Liver (tissue), 9 donors: Measurements from ENCODE around the gene CELF2. TPM values are rescaled to one million over a fixed set of nuclear protein-coding genes. Genes with fewer than 3 reads are reported as not detected.

Source experiments
- DNase-seq: peaks from one replicate; pipeline ENCODE4 v3.0.0-alpha.2; 2017; ENCODE audit warnings: low spot score
- H3K27ac ChIP-seq, 2 donors: one replicate each; pipeline ENCODE4 v1.7.0; 2013; ENCODE audit warnings: inconsistent platforms in 2 of 2, low read length in 2 of 2, control low read depth in 1 of 2, low read depth in 1 of 2, mild to moderate bottlenecking in 1 of 2
- H3K27me3 ChIP-seq, 4 donors: one replicate each; pipeline versions ENCODE4 v1.6.1 to v1.7.0; 2013; ENCODE audit warnings: low read length in 3 of 4, inconsistent platforms in 1 of 4, mild to moderate bottlenecking in 1 of 4, moderate library complexity in 1 of 4; ENCODE audit not compliant: control insufficient read depth in 4 of 4, insufficient read depth in 4 of 4
- H3K36me3 ChIP-seq, 4 donors: one replicate each; pipeline versions ENCODE4 v1.6.1 to v1.7.0; 2013; ENCODE audit warnings: low read length in 3 of 4, mild to moderate bottlenecking in 3 of 4, low read depth in 1 of 4, moderate library complexity in 1 of 4; ENCODE audit not compliant: control insufficient read depth in 4 of 4, insufficient read depth in 3 of 4
- H3K4me1 ChIP-seq, 4 donors: one replicate each; pipeline versions ENCODE4 v1.6.1 to v1.7.0; 2013; ENCODE audit warnings: low read length in 3 of 4, mild to moderate bottlenecking in 3 of 4, moderate library complexity in 1 of 4; ENCODE audit not compliant: control insufficient read depth in 4 of 4, insufficient read depth in 4 of 4
- H3K4me3 ChIP-seq, 3 donors: one replicate each; pipeline versions ENCODE4 v1.6.1 to v1.7.0; 2013; ENCODE audit warnings: low read length in 3 of 3, control low read depth in 1 of 3, low read depth in 1 of 3, mild to moderate bottlenecking in 1 of 3
- H3K9ac ChIP-seq, 2 donors: one replicate each; pipeline ENCODE4 v1.7.0; 2013; ENCODE audit warnings: low read length in 2 of 2, mild to moderate bottlenecking in 2 of 2, moderate library complexity in 2 of 2, control low read depth in 1 of 2, low read depth in 1 of 2
- H3K9me3 ChIP-seq, 4 donors: one replicate each; pipeline versions ENCODE4 v1.6.1 to v1.7.0; 2013; ENCODE audit warnings: low read length in 3 of 4; ENCODE audit not compliant: control insufficient read depth in 4 of 4
- ATF3 ChIP-seq: IDR thresholded peaks from 2 replicates; pipeline ENCODE4 v1.6.1; 2016; ENCODE audit warnings: antibody characterized with exemption
- EGR1 ChIP-seq, 2 donors: IDR thresholded peaks; 2 replicates each; pipeline ENCODE4 v1.6.1; 2016 to 2018; ENCODE audit warnings: antibody characterized with exemption in 2 of 2, low read depth in 2 of 2
- FOXA1 ChIP-seq: IDR thresholded peaks from 2 replicates; pipeline ENCODE4 v1.6.1; 2016; ENCODE audit warnings: antibody characterized with exemption
- FOXA2 ChIP-seq: IDR thresholded peaks from 2 replicates; pipeline ENCODE4 v1.6.1; 2016; ENCODE audit warnings: antibody characterized with exemption
- GABPA ChIP-seq, 2 donors: IDR thresholded peaks in 1 of 2; conservative IDR thresholded peaks in 1 of 2; 2 replicates each; pipeline ENCODE4 v1.6.1; 2016; ENCODE audit warnings: antibody characterized with exemption in 2 of 2, mild to moderate bottlenecking in 1 of 2, moderate library complexity in 1 of 2
- HNF4A ChIP-seq, 2 donors: conservative IDR thresholded peaks; 2 replicates each; pipeline ENCODE4 v1.6.1; 2016; ENCODE audit warnings: antibody characterized with exemption in 2 of 2, mild to moderate bottlenecking in 2 of 2
- HNF4G ChIP-seq: IDR thresholded peaks from 2 replicates; pipeline ENCODE4 v1.6.1; 2016; ENCODE audit warnings: antibody characterized with exemption
- JUND ChIP-seq, 2 donors: IDR thresholded peaks; 2 replicates each; pipeline ENCODE4 v1.6.1; 2016; ENCODE audit warnings: antibody characterized with exemption in 2 of 2
- NR2F2 ChIP-seq: IDR thresholded peaks from 2 replicates; pipeline ENCODE4 v1.6.1; 2016; ENCODE audit warnings: antibody characterized with exemption
- RAD21 ChIP-seq, 2 donors: IDR thresholded peaks; 2 replicates each; pipeline ENCODE4 v1.6.1; 2016; ENCODE audit warnings: antibody characterized with exemption in 2 of 2, mild to moderate bottlenecking in 2 of 2
- SP1 ChIP-seq: IDR thresholded peaks from 2 replicates; pipeline ENCODE4 v1.6.1; 2018; ENCODE audit warnings: antibody characterized with exemption, mild to moderate bottlenecking
- TAF1 ChIP-seq: conservative IDR thresholded peaks from 2 replicates; pipeline ENCODE4 v1.6.1; 2016; ENCODE audit warnings: antibody characterized with exemption, mild to moderate bottlenecking
- YY1 ChIP-seq: IDR thresholded peaks from 2 replicates; pipeline ENCODE4 v1.6.1; 2016; ENCODE audit warnings: antibody characterized with exemption, mild to moderate bottlenecking
- ZBTB33 ChIP-seq: IDR thresholded peaks from 2 replicates; pipeline ENCODE4 v1.6.1; 2016; ENCODE audit warnings: antibody characterized with exemption
- WGBS: extraction: QIAGEN DNeasy Blood & Tissue Kit; methylation state at CpG from one replicate; pipeline ENCODE4 v1.1.7; 2013; 5-methylcytosine and 5-hydroxymethylcytosine counted together
- polyA plus RNA-seq, 2 donors: library from polyadenylated mRNA; stranded (reverse) in 1 of 2; unstranded in 1 of 2; fragments of 200-250 nt in 1 of 2; fragments of >200 nt in 1 of 2; fragmentation: Nextera tagmentation in 1 of 2; extraction: Ambion mirVana in 1 of 2; gene quantifications; one replicate each; pipeline versions ENCODE4 v1.2.1 to v1.2.3, GENCODE V29; 2013 to 2015
- total RNA-seq, 2 donors: library from RNA; depleted of rRNA; stranded (reverse); fragments of >200 nt; gene quantifications; one replicate each; pipeline ENCODE4 v1.2.3, GENCODE V29; 2014
- TF ChIP-seq, protein P1 (sequence below): IDR thresholded peaks from 2 replicates; pipeline ENCODE4 v1.6.1; 2016; ENCODE audit warnings: antibody characterized with exemption
- TF ChIP-seq, protein P2 (sequence below): IDR thresholded peaks from 2 replicates; pipeline ENCODE4 v1.6.1; 2016; ENCODE audit warnings: antibody characterized with exemption, mild to moderate bottlenecking
- TF ChIP-seq, protein P3 (sequence below): fragments of 150-350 bp; IDR thresholded peaks from 2 replicates; pipeline ENCODE4 v1.5.1; 2017; ENCODE audit warnings: improper control_type of control experiment, low read depth, low read length; ENCODE audit not compliant: missing input control
- donor health status: healthy.
- donor health status: healthy.
- donor health status: healthy.
- donor health status: healthy.
- donor health status: healthy.

The CELF2 gene
- total and polyA plus RNA-seq, 4 donors: 1.4 to 8.5 (median 5.6) TPM

- Histone ChIP-seq H3K9me3 (no peaks in the 10 kb centered on the region), H3K4me1 (no peaks in the 10 kb centered on the region), H3K27me3 (peaks cover 0 to 6% (median 0%) of the 10 kb centered on the region in 4 donors), H3K27ac (no peak overlapping the region), H3K9ac (no peak overlapping the region), H3K4me3 (no peak overlapping the region), H3K36me3 (no peaks in the 10 kb centered on the region)
- 89% methylated on average over 12 of the region's 12 CpGs for WGBS
- no peak for TF ChIP-seq FOXA2
- TF ChIP-seq FOXA1: no peak
- no peak for TF ChIP-seq JUND (IDR thresholded peaks at IDR 0.05)
- TF ChIP-seq HNF4G: no peak
- no peak for TF ChIP-seq TAF1
- no peak for TF ChIP-seq ZBTB33
- TF ChIP-seq, protein P1, sequence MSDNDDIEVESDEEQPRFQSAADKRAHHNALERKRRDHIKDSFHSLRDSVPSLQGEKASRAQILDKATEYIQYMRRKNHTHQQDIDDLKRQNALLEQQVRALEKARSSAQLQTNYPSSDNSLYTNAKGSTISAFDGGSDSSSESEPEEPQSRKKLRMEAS: no peak
- TF ChIP-seq ATF3: no peak
- TF ChIP-seq, protein P2, sequence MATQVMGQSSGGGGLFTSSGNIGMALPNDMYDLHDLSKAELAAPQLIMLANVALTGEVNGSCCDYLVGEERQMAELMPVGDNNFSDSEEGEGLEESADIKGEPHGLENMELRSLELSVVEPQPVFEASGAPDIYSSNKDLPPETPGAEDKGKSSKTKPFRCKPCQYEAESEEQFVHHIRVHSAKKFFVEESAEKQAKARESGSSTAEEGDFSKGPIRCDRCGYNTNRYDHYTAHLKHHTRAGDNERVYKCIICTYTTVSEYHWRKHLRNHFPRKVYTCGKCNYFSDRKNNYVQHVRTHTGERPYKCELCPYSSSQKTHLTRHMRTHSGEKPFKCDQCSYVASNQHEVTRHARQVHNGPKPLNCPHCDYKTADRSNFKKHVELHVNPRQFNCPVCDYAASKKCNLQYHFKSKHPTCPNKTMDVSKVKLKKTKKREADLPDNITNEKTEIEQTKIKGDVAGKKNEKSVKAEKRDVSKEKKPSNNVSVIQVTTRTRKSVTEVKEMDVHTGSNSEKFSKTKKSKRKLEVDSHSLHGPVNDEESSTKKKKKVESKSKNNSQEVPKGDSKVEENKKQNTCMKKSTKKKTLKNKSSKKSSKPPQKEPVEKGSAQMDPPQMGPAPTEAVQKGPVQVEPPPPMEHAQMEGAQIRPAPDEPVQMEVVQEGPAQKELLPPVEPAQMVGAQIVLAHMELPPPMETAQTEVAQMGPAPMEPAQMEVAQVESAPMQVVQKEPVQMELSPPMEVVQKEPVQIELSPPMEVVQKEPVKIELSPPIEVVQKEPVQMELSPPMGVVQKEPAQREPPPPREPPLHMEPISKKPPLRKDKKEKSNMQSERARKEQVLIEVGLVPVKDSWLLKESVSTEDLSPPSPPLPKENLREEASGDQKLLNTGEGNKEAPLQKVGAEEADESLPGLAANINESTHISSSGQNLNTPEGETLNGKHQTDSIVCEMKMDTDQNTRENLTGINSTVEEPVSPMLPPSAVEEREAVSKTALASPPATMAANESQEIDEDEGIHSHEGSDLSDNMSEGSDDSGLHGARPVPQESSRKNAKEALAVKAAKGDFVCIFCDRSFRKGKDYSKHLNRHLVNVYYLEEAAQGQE: no peak
- no peak for TF ChIP-seq HNF4A (conservative IDR thresholded peaks at IDR 0.05)
- TF ChIP-seq EGR1 (IDR thresholded peaks at IDR 0.05; ENCODE audit: low read depth in 2 of 2): no peak
- TF ChIP-seq RAD21 (IDR thresholded peaks at IDR 0.05): no peak
- no peak for DNase-seq
Observed at GRCh38 chr10:11255156-11255555, 237.5 kb downstream of the CELF2 start.

DNA sequence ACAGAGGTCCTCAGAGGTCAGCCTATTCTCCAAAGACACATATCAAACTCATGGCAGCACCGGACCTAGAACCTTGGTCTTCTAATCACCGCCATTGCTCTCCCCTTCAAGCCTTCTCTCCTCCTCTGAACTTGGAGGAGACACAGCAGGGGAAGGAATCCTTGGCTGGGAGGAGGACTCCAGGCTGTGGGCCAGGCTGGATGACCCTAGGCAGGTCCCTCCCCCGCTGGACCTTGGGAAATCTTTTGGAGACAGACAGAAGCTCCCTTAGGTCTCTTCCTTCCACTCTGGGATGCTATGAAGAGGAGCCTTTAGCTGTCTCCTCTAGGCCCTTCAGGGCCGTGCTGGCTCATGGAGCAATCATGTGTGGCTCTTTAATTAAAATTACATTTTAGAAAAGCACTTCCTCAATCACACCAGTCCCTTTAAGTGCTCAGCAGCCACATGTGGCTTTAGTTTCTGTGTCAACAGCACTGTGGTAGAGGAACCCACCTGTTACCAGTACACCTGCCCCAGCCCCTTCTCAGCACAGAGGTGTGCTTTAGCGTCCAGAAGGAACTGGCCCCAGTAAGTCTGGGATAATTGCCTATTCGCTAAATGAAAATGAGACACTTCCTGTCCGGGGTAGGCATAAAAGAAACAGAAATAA is 238.2 kb downstream of the CELF2 start:
- TF ChIP-seq SP1 (no peak), YY1 (no peak), RAD21 (IDR thresholded peaks at IDR 0.05) (no peak), JUND (IDR thresholded peaks at IDR 0.05) (no peak), HNF4G (no peak), FOXA1 (no peak), NR2F2 (no peak), TAF1 (no peak), GABPA (IDR thresholded peaks at IDR 0.05 in 1 of 2, conservative IDR thresholded peaks at IDR 0.05 in 1 of 2) (no peak), HNF4A (conservative IDR thresholded peaks at IDR 0.05) (no peak), EGR1 (IDR thresholded peaks at IDR 0.05; ENCODE audit: low read depth in 2 of 2) (no peak)
- TF ChIP-seq, protein P2: no peak
- TF ChIP-seq, protein P1: no peak
- TF ChIP-seq, protein P3, sequence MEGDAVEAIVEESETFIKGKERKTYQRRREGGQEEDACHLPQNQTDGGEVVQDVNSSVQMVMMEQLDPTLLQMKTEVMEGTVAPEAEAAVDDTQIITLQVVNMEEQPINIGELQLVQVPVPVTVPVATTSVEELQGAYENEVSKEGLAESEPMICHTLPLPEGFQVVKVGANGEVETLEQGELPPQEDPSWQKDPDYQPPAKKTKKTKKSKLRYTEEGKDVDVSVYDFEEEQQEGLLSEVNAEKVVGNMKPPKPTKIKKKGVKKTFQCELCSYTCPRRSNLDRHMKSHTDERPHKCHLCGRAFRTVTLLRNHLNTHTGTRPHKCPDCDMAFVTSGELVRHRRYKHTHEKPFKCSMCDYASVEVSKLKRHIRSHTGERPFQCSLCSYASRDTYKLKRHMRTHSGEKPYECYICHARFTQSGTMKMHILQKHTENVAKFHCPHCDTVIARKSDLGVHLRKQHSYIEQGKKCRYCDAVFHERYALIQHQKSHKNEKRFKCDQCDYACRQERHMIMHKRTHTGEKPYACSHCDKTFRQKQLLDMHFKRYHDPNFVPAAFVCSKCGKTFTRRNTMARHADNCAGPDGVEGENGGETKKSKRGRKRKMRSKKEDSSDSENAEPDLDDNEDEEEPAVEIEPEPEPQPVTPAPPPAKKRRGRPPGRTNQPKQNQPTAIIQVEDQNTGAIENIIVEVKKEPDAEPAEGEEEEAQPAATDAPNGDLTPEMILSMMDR: no peak
- Histone ChIP-seq H3K4me1 (no peaks in the 10 kb centered on the region), H3K36me3 (no peaks in the 10 kb centered on the region), H3K27ac (no peak overlapping the region), H3K9me3 (no peaks in the 10 kb centered on the region), H3K27me3 (peaks cover 0 to 6% (median 0%) of the 10 kb centered on the region in 4 donors), H3K9ac (no peak overlapping the region), H3K4me3 (no peak overlapping the region)
- WGBS: 74% methylated on average over 7 of the region's 7 CpGs
- DNase-seq: no peak
